Measurements from ENCODE around the gene YIPF1.
"Not testable (repeated sequence)": the region's sequence is repeated elsewhere in the genome, so short reads cannot be mapped to it uniquely, and the experiment has no call there.

YIPF1 gene

GRCh38 chr1:53891018-53891417 is 1.4 kb upstream of the YIPF1 start:
- in situ Hi-C loops (cut with MboI; ENCODE audit: low pct_unique_long_range_greater_than_20kb, low sequenced_read_pairs, unreplicated experiment): no loop called here
- TF ChIP-seq CTCF (IDR thresholded peaks at IDR 0.05; ENCODE audit: extremely low read depth, insufficient read depth, missing control alignments): no peak
- DNase-seq (ENCODE audit: low spot score): no peak

DNA sequence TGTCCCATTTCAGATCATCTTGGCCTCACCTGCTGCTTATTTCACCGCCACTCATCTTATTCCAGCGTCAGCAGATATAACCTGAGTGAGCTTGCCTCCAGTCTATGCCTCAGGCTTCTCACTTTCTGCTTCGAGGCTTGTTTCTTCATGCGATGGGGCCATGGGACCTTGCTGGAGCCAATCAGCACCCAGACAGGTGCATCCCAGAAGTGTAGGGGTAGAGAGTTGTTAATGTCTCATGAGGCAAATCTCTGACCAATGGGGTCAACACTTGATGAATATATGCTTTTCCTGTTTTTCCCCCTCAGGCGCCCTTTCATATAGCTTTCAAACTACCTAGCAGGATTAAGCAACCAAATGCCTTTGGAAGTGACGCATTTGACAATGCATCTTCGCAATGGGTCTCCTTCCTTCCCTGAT is 935 bp upstream of the YIPF1 start:
- in situ Hi-C loops (cut with MboI; ENCODE audit: low pct_unique_long_range_greater_than_20kb, low sequenced_read_pairs, unreplicated experiment): no loop called here
- no peak for DNase-seq (ENCODE audit: low spot score)
- TF ChIP-seq CTCF (IDR thresholded peaks at IDR 0.05; ENCODE audit: extremely low read depth, insufficient read depth, missing control alignments): no peak

GRCh38 chr1:53888681-53889080 is 916 bp downstream of the YIPF1 start:
- no peak for DNase-seq (ENCODE audit: low spot score)
- in situ Hi-C loops (cut with MboI; ENCODE audit: low pct_unique_long_range_greater_than_20kb, low sequenced_read_pairs, unreplicated experiment): no loop called here
- TF ChIP-seq CTCF (IDR thresholded peaks at IDR 0.05; ENCODE audit: extremely low read depth, insufficient read depth, missing control alignments): no peak

GRCh38 chr1:53883600-53883999 is 6.0 kb downstream of the YIPF1 start:
- in situ Hi-C loops (cut with MboI; ENCODE audit: low pct_unique_long_range_greater_than_20kb, low sequenced_read_pairs, unreplicated experiment); DNase-seq (ENCODE audit: low spot score): not testable (repeated sequence)

DNA sequence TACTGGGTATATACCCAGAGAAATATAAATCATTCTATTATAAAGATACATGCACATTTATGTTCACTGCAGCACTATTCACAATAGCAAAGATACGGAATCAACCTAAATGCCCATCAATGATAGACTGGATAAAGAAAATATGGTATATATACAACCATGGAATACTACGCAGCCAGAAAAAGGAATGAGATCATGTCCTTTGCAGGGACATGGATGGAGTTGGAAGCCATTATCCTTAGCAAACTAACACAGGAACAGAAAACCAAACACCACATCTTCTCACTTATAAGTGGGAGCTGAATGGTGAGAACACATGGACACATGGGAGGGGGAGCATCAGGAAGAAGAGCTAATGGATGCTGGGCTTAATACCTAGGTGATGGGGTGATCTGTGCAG is 7.7 kb downstream of the YIPF1 start:
- in situ Hi-C loops (cut with MboI; ENCODE audit: low pct_unique_long_range_greater_than_20kb, low sequenced_read_pairs, unreplicated experiment); DNase-seq (ENCODE audit: low spot score): not testable (repeated sequence)

GRCh38 chr1:53878492-53879105 is 11.0 kb downstream of the YIPF1 start:
- in situ Hi-C loops (cut with MboI; ENCODE audit: low pct_unique_long_range_greater_than_20kb, low sequenced_read_pairs, unreplicated experiment): no loop called here
- peak; percentile 60 for TF ChIP-seq CTCF (IDR thresholded peaks at IDR 0.05; ENCODE audit: extremely low read depth, insufficient read depth, missing control alignments)
- DNase-seq (ENCODE audit: low spot score): peak; percentile 49

DNA sequence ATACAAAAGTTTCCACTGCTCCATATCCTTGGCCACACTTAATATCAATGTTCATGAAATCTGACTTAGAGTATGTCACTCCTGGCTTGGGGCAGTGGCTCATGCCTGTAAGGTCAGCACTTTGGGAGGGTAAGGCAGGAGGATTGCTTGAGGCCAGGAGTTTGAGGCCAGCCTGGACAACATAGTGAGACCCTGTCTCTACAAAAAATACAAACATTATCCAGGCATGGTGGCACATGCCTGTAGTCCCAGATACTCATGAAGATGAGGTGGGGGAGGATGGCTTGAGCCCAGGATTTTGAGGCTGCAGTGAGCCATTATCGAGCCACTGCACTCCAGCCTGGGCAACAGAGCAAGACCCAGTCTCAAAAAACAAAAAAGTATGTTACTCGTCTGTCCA is 14.4 kb downstream of the YIPF1 start:
- DNase-seq (ENCODE audit: low spot score); in situ Hi-C loops (cut with MboI; ENCODE audit: low pct_unique_long_range_greater_than_20kb, low sequenced_read_pairs, unreplicated experiment): not testable (repeated sequence)

GRCh38 chr1:53871773-53872484 is 17.7 kb downstream of the YIPF1 start:
- TF ChIP-seq CTCF (IDR thresholded peaks at IDR 0.05; ENCODE audit: extremely low read depth, insufficient read depth, missing control alignments): no peak
- no peak for DNase-seq (ENCODE audit: low spot score)
- in situ Hi-C loops (cut with MboI; ENCODE audit: low pct_unique_long_range_greater_than_20kb, low sequenced_read_pairs, unreplicated experiment): no loop called here

Measured in GM13977 (cell line).